Measurements from ENCODE around the gene B3GALT6.

DNA sequence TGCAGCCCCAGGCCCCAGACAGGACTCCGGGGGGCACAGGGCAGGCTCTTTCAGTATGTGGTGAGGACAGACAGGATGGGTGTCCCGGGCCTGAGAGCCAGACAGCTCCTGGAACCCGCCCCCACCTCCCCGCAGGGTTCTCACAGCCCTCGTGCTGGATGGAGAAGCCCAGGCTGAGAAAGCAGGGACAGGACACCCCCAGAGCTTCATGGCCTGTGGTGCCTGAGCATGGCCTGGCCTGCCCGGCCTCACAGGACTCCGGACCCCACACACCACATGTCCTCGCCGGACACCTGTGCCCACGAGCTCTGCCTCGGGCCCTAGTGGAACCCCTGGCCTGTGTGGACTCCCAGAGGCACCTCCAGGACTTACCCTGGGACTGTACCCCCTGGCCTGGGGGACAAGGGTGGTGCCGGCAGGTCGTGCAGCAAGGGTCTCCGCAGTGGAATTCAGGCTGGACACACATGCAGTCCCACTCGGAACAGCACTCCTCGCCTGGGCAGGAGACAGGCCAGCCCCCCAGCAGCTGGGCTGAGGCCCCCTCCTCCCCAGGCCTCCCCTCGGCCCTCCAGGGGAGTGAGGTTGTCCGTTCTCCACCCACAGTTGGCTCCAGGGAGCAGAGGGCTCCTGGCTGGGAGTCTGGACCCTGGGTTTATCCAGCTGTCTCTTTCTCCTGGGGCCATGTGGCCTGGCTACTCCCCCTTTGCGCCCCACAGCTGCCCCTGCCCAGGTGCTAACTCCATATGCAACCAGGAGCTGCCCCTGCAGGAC lies 26.9 kb upstream of the B3GALT6 start:
- TF ChIP-seq, protein P1, sequence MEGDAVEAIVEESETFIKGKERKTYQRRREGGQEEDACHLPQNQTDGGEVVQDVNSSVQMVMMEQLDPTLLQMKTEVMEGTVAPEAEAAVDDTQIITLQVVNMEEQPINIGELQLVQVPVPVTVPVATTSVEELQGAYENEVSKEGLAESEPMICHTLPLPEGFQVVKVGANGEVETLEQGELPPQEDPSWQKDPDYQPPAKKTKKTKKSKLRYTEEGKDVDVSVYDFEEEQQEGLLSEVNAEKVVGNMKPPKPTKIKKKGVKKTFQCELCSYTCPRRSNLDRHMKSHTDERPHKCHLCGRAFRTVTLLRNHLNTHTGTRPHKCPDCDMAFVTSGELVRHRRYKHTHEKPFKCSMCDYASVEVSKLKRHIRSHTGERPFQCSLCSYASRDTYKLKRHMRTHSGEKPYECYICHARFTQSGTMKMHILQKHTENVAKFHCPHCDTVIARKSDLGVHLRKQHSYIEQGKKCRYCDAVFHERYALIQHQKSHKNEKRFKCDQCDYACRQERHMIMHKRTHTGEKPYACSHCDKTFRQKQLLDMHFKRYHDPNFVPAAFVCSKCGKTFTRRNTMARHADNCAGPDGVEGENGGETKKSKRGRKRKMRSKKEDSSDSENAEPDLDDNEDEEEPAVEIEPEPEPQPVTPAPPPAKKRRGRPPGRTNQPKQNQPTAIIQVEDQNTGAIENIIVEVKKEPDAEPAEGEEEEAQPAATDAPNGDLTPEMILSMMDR (IDR thresholded peaks at IDR 0.05) = no peak
- TF ChIP-seq POLR2A (IDR thresholded peaks at IDR 0.05) = no peak
